Gastroesophageal sphincter (tissue), 4 donors: ENCODE data around the gene MESP2. TPM values are rescaled to one million over a fixed set of nuclear protein-coding genes. Genes with fewer than 3 reads are reported as not detected.

ENCODE experiments used
- ATAC-seq: fragments of 150-250 bp; one replicate; pipeline ENCODE4 v1.9.1; 2016; ENCODE audit warnings: mild to moderate bottlenecking, moderate library complexity
- H3K27ac ChIP-seq, 4 donors: fragments of 200-600 bp; sonication (generic) in 3 of 4; 1 replicate in 3 of 4; 2 replicates in 1 of 4; pipeline ENCODE4 v1.5.1; 2016 to 2019
- H3K27me3 ChIP-seq: fragments of 200-600 bp; sonication (generic); one replicate; pipeline ENCODE4 v1.5.1; 2019
- H3K36me3 ChIP-seq, 2 donors: fragments of 200-600 bp; sonication (generic); one replicate each; pipeline ENCODE4 v1.5.1; 2019; ENCODE audit warnings: control low read depth in 1 of 2
- H3K4me1 ChIP-seq, 3 donors: fragments of 200-600 bp; sonication (generic); 1 replicate in 2 of 3; 2 replicates in 1 of 3; pipeline ENCODE4 v1.5.1; 2016 to 2019; ENCODE audit warnings: control low read depth in 2 of 3
- H3K4me3 ChIP-seq, 2 donors: fragments of 200-600 bp; sonication (generic); one replicate each; pipeline ENCODE4 v1.5.1; 2019; ENCODE audit warnings: mild to moderate bottlenecking in 1 of 2, moderate library complexity in 1 of 2
- H3K9me3 ChIP-seq, 3 donors: fragments of 200-600 bp; sonication (generic); one replicate each; pipeline ENCODE4 v1.5.1; 2017 to 2019; ENCODE audit warnings: control low read depth in 2 of 3
- EP300 ChIP-seq: sonication (generic); formaldehyde crosslinking; IDR thresholded peaks from one replicate; pipeline ENCODE4 v1.6.1; 2017; ENCODE audit warnings: antibody characterized with exemption, mild to moderate bottlenecking
- POLR2A ChIP-seq, 2 donors: fragments of 450-650 bp; IDR thresholded peaks; one replicate each; pipeline ENCODE4 v1.6.1; 2017; ENCODE audit warnings: antibody characterized with exemption in 2 of 2, mild to moderate bottlenecking in 2 of 2, moderate library complexity in 1 of 2
- POLR2AphosphoS5 ChIP-seq: sonication (generic); formaldehyde crosslinking; IDR thresholded peaks from one replicate; pipeline ENCODE4 v1.6.1; 2017; ENCODE audit warnings: antibody characterized with exemption
- WGBS, 2 donors: methylation state at CpG; one replicate each; pipeline ENCODE4 v1.1.5; 2018; ENCODE audit warnings: low coverage in 1 of 2; 5-methylcytosine and 5-hydroxymethylcytosine counted together
- total RNA-seq, 4 donors: library from RNA; depleted of rRNA; stranded (reverse); fragments of >200 nt; gene quantifications; one replicate each; pipeline ENCODE4 v1.1.0, GENCODE V29; 2016
- TF ChIP-seq, protein P1 (sequence below), 4 experiments: fragments of 200-600 bp in 2 of 4; fragments of 450-650 bp in 2 of 4; sonication (generic) in 1 of 4; IDR thresholded peaks; one replicate each; pipeline ENCODE4 v1.5.1; 2017 to 2019; ENCODE audit warnings: antibody characterized with exemption in 4 of 4, mild to moderate bottlenecking in 2 of 4, moderate library complexity in 2 of 4

MESP2 gene
- total RNA-seq, 4 donors from 2014 or later: not detected

DNA sequence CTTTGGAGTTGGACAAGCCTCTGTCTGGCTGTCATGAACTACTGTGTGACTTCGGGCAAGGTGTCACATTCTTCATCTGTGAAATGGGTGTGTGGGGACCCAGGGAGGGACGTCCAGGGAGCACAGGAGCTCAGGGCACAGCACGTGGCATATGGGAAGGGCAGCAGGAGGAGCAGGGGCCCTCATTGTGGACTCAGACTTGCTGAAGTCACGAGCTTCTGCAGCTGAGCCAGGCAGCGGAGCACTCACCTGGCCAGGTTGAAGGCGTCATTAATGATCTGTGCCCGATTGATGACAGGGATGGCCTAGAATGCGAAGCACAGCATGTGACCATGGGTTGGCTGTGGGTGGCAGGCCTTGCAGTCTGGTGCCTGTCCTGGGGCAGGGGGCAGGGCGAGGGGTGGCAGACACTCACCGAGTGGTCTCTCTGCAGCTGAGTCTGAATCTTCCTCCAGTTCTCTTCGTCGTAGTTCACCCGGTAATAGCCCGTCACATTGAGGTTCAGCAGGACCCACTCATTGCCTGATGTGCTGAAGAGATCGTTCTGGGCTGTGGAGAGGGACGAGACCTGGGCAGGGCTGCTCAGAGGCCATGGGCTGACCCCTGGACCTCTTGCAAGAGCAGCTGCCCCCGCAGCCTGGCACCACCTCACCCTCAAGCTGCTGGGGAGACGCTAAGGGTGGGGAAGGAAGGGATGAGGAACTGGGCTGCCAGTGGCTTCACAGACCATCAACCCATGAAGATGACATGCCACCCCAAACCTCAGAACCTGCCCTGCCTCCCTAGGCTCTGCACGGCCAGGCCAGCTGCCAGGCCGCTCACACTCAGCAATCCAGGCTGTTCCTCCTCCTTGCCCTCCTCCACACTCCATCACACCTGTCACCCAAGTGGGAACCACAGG lies 23.1 kb downstream of the MESP2 start:
- peaks cover 0 to 4% (median 2%) of the 10 kb centered on the region in 3 donors for H3K9me3 ChIP-seq
- peaks cover 25% of the 10 kb centered on the region for H3K27me3 ChIP-seq
- 75 to 79% methylated on average over 5 to 6 of the region's 20 CpGs for WGBS, 2 donors
- ATAC-seq: no peak
- H3K4me3 ChIP-seq: no peak overlapping the region
- H3K36me3 ChIP-seq: no peaks in the 10 kb centered on the region
- H3K4me1 ChIP-seq: no peaks in the 10 kb centered on the region
- H3K27ac ChIP-seq: no peak overlapping the region
- TF ChIP-seq POLR2A (IDR thresholded peaks at IDR 0.05) (no peak), EP300 (no peak), POLR2AphosphoS5 (no peak)
- TF ChIP-seq, protein P1, sequence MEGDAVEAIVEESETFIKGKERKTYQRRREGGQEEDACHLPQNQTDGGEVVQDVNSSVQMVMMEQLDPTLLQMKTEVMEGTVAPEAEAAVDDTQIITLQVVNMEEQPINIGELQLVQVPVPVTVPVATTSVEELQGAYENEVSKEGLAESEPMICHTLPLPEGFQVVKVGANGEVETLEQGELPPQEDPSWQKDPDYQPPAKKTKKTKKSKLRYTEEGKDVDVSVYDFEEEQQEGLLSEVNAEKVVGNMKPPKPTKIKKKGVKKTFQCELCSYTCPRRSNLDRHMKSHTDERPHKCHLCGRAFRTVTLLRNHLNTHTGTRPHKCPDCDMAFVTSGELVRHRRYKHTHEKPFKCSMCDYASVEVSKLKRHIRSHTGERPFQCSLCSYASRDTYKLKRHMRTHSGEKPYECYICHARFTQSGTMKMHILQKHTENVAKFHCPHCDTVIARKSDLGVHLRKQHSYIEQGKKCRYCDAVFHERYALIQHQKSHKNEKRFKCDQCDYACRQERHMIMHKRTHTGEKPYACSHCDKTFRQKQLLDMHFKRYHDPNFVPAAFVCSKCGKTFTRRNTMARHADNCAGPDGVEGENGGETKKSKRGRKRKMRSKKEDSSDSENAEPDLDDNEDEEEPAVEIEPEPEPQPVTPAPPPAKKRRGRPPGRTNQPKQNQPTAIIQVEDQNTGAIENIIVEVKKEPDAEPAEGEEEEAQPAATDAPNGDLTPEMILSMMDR (IDR thresholded peaks at IDR 0.05): no peak

DNA sequence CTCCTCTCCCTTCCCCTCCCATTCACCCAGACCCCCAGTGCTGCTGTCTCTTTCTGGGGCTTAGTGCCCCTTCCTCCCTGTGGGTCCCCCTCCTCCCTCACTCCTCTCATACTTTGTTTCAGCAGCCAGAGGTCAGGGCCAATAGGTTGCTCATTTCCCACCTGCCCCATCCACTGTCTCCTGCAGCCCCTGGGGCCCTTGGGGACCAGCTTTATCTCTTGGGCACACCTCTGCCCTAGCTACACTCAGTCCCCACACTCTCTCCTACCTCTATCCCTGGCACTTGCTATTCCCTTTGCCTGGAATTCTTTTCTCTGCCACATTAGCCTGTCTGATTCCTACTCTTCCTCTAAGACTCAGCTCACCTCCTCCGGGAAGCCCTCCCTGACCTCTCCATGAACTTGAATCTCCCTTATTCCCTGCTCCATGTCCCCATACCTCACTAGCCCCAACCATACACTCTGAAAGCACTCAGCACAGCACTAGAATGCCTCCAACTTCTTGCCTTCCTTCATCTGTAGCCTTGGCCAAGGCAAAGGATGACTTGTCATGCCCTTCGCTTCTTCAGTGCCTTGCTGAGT lies 23.9 kb downstream of the MESP2 start:
- peaks cover 0 to 4% (median 2%) of the 10 kb centered on the region in 3 donors for H3K9me3 ChIP-seq
- no peak overlapping the region for H3K27ac ChIP-seq
- H3K4me1 ChIP-seq: no peaks in the 10 kb centered on the region
- peaks cover 25% of the 10 kb centered on the region for H3K27me3 ChIP-seq
- no peak for ATAC-seq
- H3K4me3 ChIP-seq: no peak overlapping the region
- TF ChIP-seq, protein P1 (IDR thresholded peaks at IDR 0.05): no peak
- no peaks in the 10 kb centered on the region for H3K36me3 ChIP-seq
- WGBS, 2 donors: 69 to 92% methylated on average over 2 of the region's 2 CpGs

DNA sequence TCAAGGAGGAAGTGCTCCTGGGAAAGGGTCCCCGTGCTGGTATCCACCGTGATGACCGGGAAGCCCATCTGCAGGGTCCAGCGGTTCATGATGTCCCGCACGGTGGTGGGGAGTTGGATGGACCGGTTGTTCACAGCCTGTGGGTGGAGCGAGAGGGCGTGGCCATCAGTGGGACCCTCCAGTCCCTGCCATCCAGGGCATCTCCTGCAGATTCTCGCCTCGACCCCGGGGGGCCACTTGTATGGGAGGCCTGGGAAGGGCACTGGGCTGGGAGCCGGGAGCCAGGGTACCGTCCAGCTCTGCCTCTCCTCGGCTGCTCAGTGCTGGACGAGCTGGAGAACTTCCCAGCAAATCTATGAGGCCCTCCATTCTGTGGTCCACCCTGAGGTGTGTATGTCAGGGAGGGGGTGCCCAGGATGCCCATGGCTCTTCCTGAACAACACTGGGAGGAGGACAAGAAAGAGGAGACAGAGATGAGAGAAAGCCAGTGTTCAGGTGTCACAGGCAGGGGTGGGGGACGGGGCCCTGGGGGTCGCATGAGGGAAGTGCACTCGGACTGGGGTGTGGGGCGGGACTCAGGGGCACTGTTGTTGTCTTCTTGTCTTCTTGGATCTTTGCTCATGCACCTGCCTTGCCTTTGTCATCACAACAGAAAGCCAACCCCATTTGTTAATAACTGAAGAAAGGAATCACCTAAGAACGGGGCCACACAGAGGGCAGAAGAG lies 25.5 kb downstream of the MESP2 start:
- WGBS, 2 donors: 43 to 100% methylated on average over 1 to 2 of the region's 21 CpGs
- TF ChIP-seq EP300 (no peak), POLR2A (IDR thresholded peaks at IDR 0.05) (no peak), POLR2AphosphoS5 (no peak)
- TF ChIP-seq, protein P1 (IDR thresholded peaks at IDR 0.05): no peak
- Histone ChIP-seq H3K27me3 (peaks cover 25% of the 10 kb centered on the region), H3K9me3 (peaks cover 0 to 2% (median 0%) of the 10 kb centered on the region in 3 donors), H3K4me3 (no peak overlapping the region), H3K36me3 (no peaks in the 10 kb centered on the region), H3K4me1 (no peaks in the 10 kb centered on the region), H3K27ac (no peak overlapping the region)
- no peak for ATAC-seq

DNA sequence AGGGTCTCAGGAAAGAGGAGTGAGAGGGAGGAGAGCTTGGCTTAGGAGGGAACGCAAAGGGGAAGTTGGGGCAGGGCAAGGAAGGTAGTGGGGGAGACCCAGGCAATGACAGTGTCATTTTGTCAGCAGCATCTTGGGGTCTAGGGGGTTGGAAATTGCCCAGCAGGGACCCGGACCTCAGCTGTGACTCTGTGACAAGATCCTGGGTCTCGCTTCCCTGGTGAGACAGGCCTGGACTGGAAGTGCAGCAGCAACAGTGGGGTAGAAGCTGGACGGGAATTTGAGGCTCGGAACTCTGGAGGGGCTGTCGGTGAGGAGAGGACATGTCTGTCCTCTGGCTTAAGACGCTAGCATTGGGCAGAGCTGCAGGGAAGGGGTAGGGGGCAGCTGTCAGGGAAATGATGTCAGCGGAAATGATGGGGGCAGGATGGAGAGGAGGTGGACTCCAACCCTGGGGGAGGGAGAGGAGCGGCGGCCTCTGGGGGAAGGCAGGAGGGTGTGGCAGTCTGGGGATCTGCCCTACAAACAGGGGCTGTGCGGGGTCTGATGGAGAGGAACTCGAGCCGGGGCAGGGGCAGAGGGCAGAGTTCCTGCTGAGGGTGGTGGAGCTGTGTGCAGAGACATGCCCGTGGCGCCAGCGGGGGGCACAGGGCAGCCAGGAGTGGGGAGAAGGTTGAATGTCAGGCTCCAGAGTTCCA lies 26.2 kb downstream of the MESP2 start:
- Histone ChIP-seq H3K36me3 (no peaks in the 10 kb centered on the region), H3K4me3 (no peak overlapping the region), H3K27ac (no peak overlapping the region), H3K27me3 (peaks cover 25% of the 10 kb centered on the region), H3K9me3 (no peaks in the 10 kb centered on the region), H3K4me1 (no peaks in the 10 kb centered on the region)
- WGBS, 2 donors: 68 to 81% methylated on average over 12 to 15 of the region's 16 CpGs
- TF ChIP-seq EP300 (no peak), POLR2A (IDR thresholded peaks at IDR 0.05) (no peak), POLR2AphosphoS5 (no peak)
- TF ChIP-seq, protein P1 (IDR thresholded peaks at IDR 0.05): no peak
- ATAC-seq: no peak
